Measurements from ENCODE around the gene RETNLB.

GRCh38 chr3:108718454-108718853 is 38.8 kb downstream of the RETNLB start:
- TF ChIP-seq, protein P1, sequence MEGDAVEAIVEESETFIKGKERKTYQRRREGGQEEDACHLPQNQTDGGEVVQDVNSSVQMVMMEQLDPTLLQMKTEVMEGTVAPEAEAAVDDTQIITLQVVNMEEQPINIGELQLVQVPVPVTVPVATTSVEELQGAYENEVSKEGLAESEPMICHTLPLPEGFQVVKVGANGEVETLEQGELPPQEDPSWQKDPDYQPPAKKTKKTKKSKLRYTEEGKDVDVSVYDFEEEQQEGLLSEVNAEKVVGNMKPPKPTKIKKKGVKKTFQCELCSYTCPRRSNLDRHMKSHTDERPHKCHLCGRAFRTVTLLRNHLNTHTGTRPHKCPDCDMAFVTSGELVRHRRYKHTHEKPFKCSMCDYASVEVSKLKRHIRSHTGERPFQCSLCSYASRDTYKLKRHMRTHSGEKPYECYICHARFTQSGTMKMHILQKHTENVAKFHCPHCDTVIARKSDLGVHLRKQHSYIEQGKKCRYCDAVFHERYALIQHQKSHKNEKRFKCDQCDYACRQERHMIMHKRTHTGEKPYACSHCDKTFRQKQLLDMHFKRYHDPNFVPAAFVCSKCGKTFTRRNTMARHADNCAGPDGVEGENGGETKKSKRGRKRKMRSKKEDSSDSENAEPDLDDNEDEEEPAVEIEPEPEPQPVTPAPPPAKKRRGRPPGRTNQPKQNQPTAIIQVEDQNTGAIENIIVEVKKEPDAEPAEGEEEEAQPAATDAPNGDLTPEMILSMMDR (IDR thresholded peaks at IDR 0.05), result no peak
- TF ChIP-seq POLR2A (IDR thresholded peaks at IDR 0.05), result no peak
